Mammary epithelial cell (primary cell): ENCODE data around the gene POLR2C.

Experiments used
- EZH2 ChIP-seq: IDR thresholded peaks from 2 replicates; pipeline ENCODE4 v1.6.1; 2012; ENCODE audit warnings: low read length, inconsistent platforms, borderline replicate concordance
- TF ChIP-seq, protein P1 (sequence below), 2 donors: IDR thresholded peaks in 1 of 2; conservative IDR thresholded peaks in 1 of 2; 2 replicates each; pipeline ENCODE4 v1.5.1; 2011 to 2012; ENCODE audit warnings: inconsistent platforms in 2 of 2, low read length in 2 of 2, mild to moderate bottlenecking in 2 of 2, control low read depth in 1 of 2, low read depth in 1 of 2; ENCODE audit not compliant: insufficient read depth in 1 of 2; ENCODE audit errors: extremely low read depth in 1 of 2

DNA sequence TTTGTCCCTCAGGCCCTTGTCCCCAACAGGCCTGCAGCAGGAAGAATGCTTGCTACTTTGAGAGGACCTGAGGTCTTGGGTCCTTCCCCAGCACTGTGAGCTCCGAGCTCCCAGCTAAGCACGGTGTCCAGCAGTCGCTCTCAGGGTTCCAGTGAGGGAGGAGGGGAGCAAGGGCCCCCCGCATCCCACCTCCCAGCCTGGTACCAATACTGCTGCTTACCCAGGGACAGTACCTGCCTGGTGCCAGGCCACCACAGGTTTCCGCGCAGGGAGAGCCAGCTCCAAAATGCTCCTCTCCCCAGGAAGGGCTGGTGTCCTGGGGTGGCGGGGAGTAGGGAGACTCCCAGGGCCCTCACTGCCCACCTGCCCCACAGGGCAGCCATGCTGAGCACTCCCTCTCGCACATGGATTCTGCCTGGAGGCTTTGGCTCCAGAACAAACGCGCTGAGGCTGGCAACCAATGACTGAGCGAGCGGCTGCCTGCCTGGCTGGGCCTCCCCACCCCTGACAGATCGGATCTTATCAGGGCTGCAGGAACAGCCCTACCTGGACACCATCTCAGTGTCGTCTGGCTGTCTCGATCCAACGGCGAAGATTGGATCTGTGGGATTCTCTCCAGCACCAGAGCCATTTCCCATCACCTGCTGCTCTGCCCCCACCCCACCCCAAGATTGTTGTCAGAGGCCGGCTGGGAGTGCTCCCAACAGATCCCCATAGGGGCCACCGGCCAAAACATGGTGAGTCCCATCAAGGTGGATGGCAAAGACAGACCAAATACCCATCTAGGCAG lies 21.4 kb downstream of the POLR2C start:
- TF ChIP-seq EZH2 = no peak
- TF ChIP-seq, protein P1, sequence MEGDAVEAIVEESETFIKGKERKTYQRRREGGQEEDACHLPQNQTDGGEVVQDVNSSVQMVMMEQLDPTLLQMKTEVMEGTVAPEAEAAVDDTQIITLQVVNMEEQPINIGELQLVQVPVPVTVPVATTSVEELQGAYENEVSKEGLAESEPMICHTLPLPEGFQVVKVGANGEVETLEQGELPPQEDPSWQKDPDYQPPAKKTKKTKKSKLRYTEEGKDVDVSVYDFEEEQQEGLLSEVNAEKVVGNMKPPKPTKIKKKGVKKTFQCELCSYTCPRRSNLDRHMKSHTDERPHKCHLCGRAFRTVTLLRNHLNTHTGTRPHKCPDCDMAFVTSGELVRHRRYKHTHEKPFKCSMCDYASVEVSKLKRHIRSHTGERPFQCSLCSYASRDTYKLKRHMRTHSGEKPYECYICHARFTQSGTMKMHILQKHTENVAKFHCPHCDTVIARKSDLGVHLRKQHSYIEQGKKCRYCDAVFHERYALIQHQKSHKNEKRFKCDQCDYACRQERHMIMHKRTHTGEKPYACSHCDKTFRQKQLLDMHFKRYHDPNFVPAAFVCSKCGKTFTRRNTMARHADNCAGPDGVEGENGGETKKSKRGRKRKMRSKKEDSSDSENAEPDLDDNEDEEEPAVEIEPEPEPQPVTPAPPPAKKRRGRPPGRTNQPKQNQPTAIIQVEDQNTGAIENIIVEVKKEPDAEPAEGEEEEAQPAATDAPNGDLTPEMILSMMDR (conservative IDR thresholded peaks at IDR 0.05 in 1 of 2, IDR thresholded peaks at IDR 0.05 in 1 of 2; ENCODE audit: extremely low read depth in 1 of 2, insufficient read depth in 1 of 2, low read depth in 1 of 2, low read length in 2 of 2) = no peak
